HL-60 (cell line): ENCODE results near the gene HIGD2B.
"Not testable (repeated sequence)": the region's sequence is repeated elsewhere in the genome, so short reads cannot be mapped to it uniquely, and the experiment has no call there.

Experiments used
- CTCF ChIP-seq: IDR thresholded peaks from one replicate; pipeline ENCODE4 v1.5.1; 2011; ENCODE audit warnings: low read length, control low read depth, inconsistent platforms; ENCODE audit not compliant: insufficient read depth
- GABPA ChIP-seq: IDR thresholded peaks from 2 replicates; pipeline ENCODE4 v1.6.1; 2012; ENCODE audit warnings: low read depth
- POLR2AphosphoS5 ChIP-seq: IDR thresholded peaks from 2 replicates; pipeline ENCODE4 v1.6.1; 2012; ENCODE audit warnings: low read depth
- REST ChIP-seq: IDR thresholded peaks from 2 replicates; pipeline ENCODE4 v1.6.1; 2012; ENCODE audit warnings: low read depth; ENCODE audit not compliant: insufficient replicate concordance

- TF ChIP-seq CTCF, GABPA, REST, POLR2AphosphoS5: not testable (repeated sequence)
These were observed 59.8 kb downstream of the HIGD2B start for GRCh38 chr15:72626153-72626552.
